HG03520 (cell line): ENCODE measurements around the gene HINT3.
"Not testable (repeated sequence)": the region's sequence is repeated elsewhere in the genome, so short reads cannot be mapped to it uniquely, and the experiment has no call there.

Source experiments
- ATAC-seq: cut with Tn5 transposase; IDR thresholded peaks from one replicate; pipeline ENCODE4 v1.9.1; 2021; ENCODE audit warnings: mild to moderate bottlenecking, moderate library complexity; ENCODE audit not compliant: unreplicated experiment

HINT3 gene

GRCh38 chr6:125956506-125957390 is at the start of gene HINT3:
TSS of gene HINT3 (plus strand) at chr6:125956770. CDS start at chr6:125956978, 208 bp downstream.
- ATAC-seq: peak; percentile 94

GRCh38 chr6:125910527-125910926 is 46.0 kb upstream of the HINT3 start:
- peak; percentile 99 for ATAC-seq

- ATAC-seq: not testable (repeated sequence)
These were observed 45.5 kb upstream of the HINT3 start for GRCh38 chr6:125911051-125911451.

- ATAC-seq: not testable (repeated sequence)
These were observed 44.1 kb upstream of the HINT3 start for GRCh38 chr6:125912430-125912829.

GRCh38 chr6:125913145-125913544 is 43.4 kb upstream of the HINT3 start:
- no peak for ATAC-seq

- no peak for ATAC-seq
These were observed 42.7 kb upstream of the HINT3 start for GRCh38 chr6:125913864-125914351.

GRCh38 chr6:125918230-125918629 is 38.3 kb upstream of the HINT3 start:
- ATAC-seq: no peak

- peak; percentile 96 for ATAC-seq
These were observed 37.6 kb upstream of the HINT3 start for GRCh38 chr6:125918681-125919566.

GRCh38 chr6:125919618-125920017 is 37.0 kb upstream of the HINT3 start:
- ATAC-seq: no peak

GRCh38 chr6:125922322-125922860 is 34.2 kb upstream of the HINT3 start:
- no peak for ATAC-seq

- no peak for ATAC-seq
These were observed 33.1 kb upstream of the HINT3 start for GRCh38 chr6:125923366-125923877.

- no peak for ATAC-seq
These were observed 32.4 kb upstream of the HINT3 start for GRCh38 chr6:125924169-125924568.

- ATAC-seq: no peak
These were observed 31.7 kb upstream of the HINT3 start for GRCh38 chr6:125924697-125925358.

GRCh38 chr6:125926711-125927110 is 29.9 kb upstream of the HINT3 start:
- no peak for ATAC-seq

- ATAC-seq: no peak
These were observed 28.8 kb upstream of the HINT3 start for GRCh38 chr6:125927761-125928160.

- no peak for ATAC-seq
These were observed 25.7 kb upstream of the HINT3 start for GRCh38 chr6:125930765-125931418.

GRCh38 chr6:125931733-125932450 is 24.7 kb upstream of the HINT3 start:
- ATAC-seq: peak; percentile 70

- ATAC-seq: peak; percentile 21
These were observed 24.1 kb upstream of the HINT3 start for GRCh38 chr6:125932451-125932795.

GRCh38 chr6:125935520-125935919 is 21.1 kb upstream of the HINT3 start:
- ATAC-seq: not testable (repeated sequence)
